ENCODE measurements around the gene WNT7B.

GRCh38 chr22:45885171-45885840, 91.7 kb downstream of the WNT7B start:
- TF ChIP-seq POLR2A (IDR thresholded peaks at IDR 0.05; ENCODE audit: low read length), result no peak
- TF ChIP-seq GATA1 (IDR thresholded peaks at IDR 0.05; ENCODE audit: low read depth, low read length), result no peak
